Measurements from ENCODE around the gene LMO7. TPM values are rescaled to one million over a fixed set of nuclear protein-coding genes. Genes with fewer than 3 reads are reported as not detected.

The LMO7 gene
- total RNA-seq, 3 donors from 2014 or later, result 11.0 to 71.3 (median 32.8) TPM

GRCh38 chr13:75682326-75682725 is 46.2 kb downstream of the LMO7 start:
- DNase-seq (ENCODE audit: low spot score in 2 of 2), result no peak
- H3K27ac ChIP-seq, result no peak overlapping the region
- no peaks in the 10 kb centered on the region for H3K4me1 ChIP-seq
- H3K27me3 ChIP-seq, result no peaks in the 10 kb centered on the region
- H3K4me3 ChIP-seq, result no peak overlapping the region
- intact Hi-C loops (cut with DNase I; ENCODE audit: low total_unique reads), result no loop called here
- H3K36me3 ChIP-seq, result no peaks in the 10 kb centered on the region
- TF ChIP-seq POLR2A (IDR thresholded peaks at IDR 0.05), result no peak
- TF ChIP-seq POLR2AphosphoS5 (IDR thresholded peaks at IDR 0.05), result no peak
- TF ChIP-seq CTCF (IDR thresholded peaks at IDR 0.05), result no peak
- no peaks in the 10 kb centered on the region for H3K9me3 ChIP-seq

GRCh38 chr13:75685239-75685697 is 49.1 kb downstream of the LMO7 start:
- no peaks in the 10 kb centered on the region for H3K4me1 ChIP-seq
- H3K27ac ChIP-seq, result peak overlapping the region; percentile 52 to 83
- no peaks in the 10 kb centered on the region for H3K9me3 ChIP-seq
- DNase-seq (ENCODE audit: low spot score in 2 of 2), result peak in 1 of 2 donors; percentile 76
- intact Hi-C loops (cut with DNase I; ENCODE audit: low total_unique reads), result no loop called here
- peak overlapping the region in 1 of 3 donors; percentile 9 for H3K4me3 ChIP-seq
- H3K27me3 ChIP-seq, result no peaks in the 10 kb centered on the region
- TF ChIP-seq POLR2A (IDR thresholded peaks at IDR 0.05) (no peak), POLR2AphosphoS5 (IDR thresholded peaks at IDR 0.05) (peak in 1 of 3 donors; percentile 30), CTCF (IDR thresholded peaks at IDR 0.05) (peak in 1 of 3 donors; percentile 31)
- H3K36me3 ChIP-seq, result no peaks in the 10 kb centered on the region

GRCh38 chr13:75687150-75687763 is 51.1 kb downstream of the LMO7 start:
- Histone ChIP-seq H3K4me3 (no peak overlapping the region), H3K9me3 (no peaks in the 10 kb centered on the region), H3K27ac (peak overlapping the region in 1 of 2 donors; percentile 83), H3K4me1 (no peaks in the 10 kb centered on the region), H3K27me3 (no peaks in the 10 kb centered on the region), H3K36me3 (no peaks in the 10 kb centered on the region)
- DNase-seq (ENCODE audit: low spot score in 2 of 2), result no peak
- TF ChIP-seq CTCF (IDR thresholded peaks at IDR 0.05) (peak in 2 of 3 donors; percentile 22 to 35), POLR2AphosphoS5 (IDR thresholded peaks at IDR 0.05) (no peak), POLR2A (IDR thresholded peaks at IDR 0.05) (no peak)
- intact Hi-C loops (cut with DNase I; ENCODE audit: low total_unique reads), result no loop called here

- H3K27ac ChIP-seq, result no peak overlapping the region
- TF ChIP-seq POLR2AphosphoS5 (IDR thresholded peaks at IDR 0.05) (no peak), CTCF (IDR thresholded peaks at IDR 0.05) (no peak), POLR2A (IDR thresholded peaks at IDR 0.05) (no peak)
- H3K4me1 ChIP-seq, result no peaks in the 10 kb centered on the region
- intact Hi-C loops (cut with DNase I; ENCODE audit: low total_unique reads), result no loop called here
- no peaks in the 10 kb centered on the region for H3K27me3 ChIP-seq
- no peak for DNase-seq (ENCODE audit: low spot score in 2 of 2)
- no peak overlapping the region for H3K4me3 ChIP-seq
- H3K9me3 ChIP-seq, result no peaks in the 10 kb centered on the region
- no peaks in the 10 kb centered on the region for H3K36me3 ChIP-seq
These were observed 53.6 kb downstream of the LMO7 start for GRCh38 chr13:75689686-75690085.

- Histone ChIP-seq H3K27ac (no peak overlapping the region), H3K27me3 (no peaks in the 10 kb centered on the region), H3K9me3 (no peaks in the 10 kb centered on the region), H3K36me3 (no peaks in the 10 kb centered on the region), H3K4me3 (no peak overlapping the region), H3K4me1 (no peaks in the 10 kb centered on the region)
- intact Hi-C loops (cut with DNase I; ENCODE audit: low total_unique reads), result no loop called here
- TF ChIP-seq POLR2AphosphoS5 (IDR thresholded peaks at IDR 0.05) (no peak), POLR2A (IDR thresholded peaks at IDR 0.05) (no peak), CTCF (IDR thresholded peaks at IDR 0.05) (no peak)
- no peak for DNase-seq (ENCODE audit: low spot score in 2 of 2)
These were observed 54.5 kb downstream of the LMO7 start for GRCh38 chr13:75690607-75691006.

Measured in breast epithelium (tissue), 4 donors.